HG02884 (cell line): Measurements from ENCODE around the gene SCAMP4.

Experiments
- ATAC-seq: cut with Tn5 transposase; IDR thresholded peaks from one replicate; pipeline ENCODE4 v1.9.1; 2021; ENCODE audit warnings: mild to moderate bottlenecking, moderate library complexity; ENCODE audit not compliant: unreplicated experiment

The SCAMP4 gene

GRCh38 chr19:1911098-1911497 lies 5.9 kb downstream of the SCAMP4 start:
- ATAC-seq = no peak

GRCh38 chr19:1911995-1912394 lies 6.8 kb downstream of the SCAMP4 start:
- no peak for ATAC-seq

DNA sequence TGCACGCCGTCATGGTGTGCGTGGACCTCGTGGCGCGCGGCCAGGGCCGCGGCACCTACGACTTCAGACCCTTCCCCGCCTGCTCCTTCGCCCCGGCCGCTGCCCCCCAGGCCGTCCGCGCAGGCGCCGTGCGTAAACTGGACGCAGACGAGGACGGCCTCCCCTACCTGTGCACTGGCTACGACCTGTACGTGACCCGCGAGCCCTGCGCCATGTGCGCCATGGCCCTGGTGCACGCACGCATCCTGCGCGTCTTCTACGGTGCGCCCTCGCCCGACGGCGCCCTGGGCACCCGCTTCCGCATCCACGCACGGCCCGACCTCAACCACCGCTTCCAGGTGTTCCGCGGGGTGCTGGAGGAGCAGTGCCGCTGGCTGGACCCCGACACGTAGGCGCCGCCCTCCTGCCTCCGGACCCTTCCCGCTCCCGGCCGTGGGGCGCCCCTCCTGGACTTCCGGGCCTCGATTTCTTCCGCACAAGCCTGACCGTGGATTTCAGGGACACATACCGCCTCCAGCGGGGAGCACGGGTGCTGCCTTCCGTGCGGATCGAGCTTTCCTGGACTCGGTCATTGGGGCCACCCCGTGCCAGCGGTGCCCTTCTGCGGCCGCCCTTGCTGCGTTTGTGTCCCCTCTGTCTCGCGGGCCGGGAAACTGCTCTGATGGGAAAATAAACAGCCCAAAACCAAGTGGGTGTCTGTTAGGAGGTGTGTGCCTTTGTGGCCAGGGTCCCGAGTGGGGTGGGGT lies 7.7 kb downstream of the SCAMP4 start:
- no peak for ATAC-seq

- no peak for ATAC-seq
Observed at GRCh38 chr19:1913781-1914577, 8.8 kb downstream of the SCAMP4 start.

- ATAC-seq = no peak
Observed at GRCh38 chr19:1914826-1915341, 9.7 kb downstream of the SCAMP4 start.

DNA sequence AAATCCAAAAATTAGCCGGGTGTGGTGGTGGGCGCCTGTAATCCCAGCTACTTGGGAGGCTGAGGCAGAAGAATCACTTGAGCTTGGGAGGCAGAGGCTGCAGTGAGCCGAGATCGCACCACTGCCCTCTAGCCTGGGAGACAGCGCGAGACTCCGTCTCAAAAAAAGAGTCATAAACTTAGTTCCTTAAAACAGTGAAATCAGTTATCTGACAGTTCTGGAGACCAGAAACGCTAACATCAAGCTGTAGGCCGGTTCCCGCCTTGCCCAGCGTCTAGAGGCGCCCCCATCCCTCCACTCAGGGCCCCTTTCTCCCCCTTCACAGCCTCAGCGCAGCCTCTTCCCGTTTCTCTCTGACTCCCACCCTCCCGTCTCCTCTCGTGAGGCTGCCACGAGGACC lies 11.9 kb downstream of the SCAMP4 start:
- no peak for ATAC-seq

GRCh38 chr19:1917926-1918325 lies 12.7 kb downstream of the SCAMP4 start:
- ATAC-seq = no peak

DNA sequence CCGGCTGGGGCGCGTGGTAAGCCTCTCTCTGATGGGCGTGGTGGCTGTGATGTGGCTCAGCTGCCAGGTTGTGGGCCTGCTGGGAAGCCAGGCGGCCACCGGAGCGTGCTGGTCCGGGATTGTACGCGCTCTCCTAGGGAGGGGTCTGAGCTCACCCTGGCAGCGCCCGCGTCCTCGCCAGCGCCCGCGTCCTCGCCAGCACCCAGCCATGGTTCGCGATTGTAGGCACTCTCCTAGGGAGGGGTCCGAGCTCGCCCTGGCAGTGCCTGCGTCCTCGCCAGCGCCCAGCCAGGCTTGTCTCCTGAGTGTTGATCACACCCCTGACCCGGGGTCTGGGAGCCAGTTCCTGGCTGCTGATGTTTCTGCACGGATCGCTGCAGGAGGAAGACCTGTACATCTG lies 13.8 kb downstream of the SCAMP4 start:
- ATAC-seq = no peak

GRCh38 chr19:1920644-1921043 lies 15.4 kb downstream of the SCAMP4 start:
- ATAC-seq = no peak

DNA sequence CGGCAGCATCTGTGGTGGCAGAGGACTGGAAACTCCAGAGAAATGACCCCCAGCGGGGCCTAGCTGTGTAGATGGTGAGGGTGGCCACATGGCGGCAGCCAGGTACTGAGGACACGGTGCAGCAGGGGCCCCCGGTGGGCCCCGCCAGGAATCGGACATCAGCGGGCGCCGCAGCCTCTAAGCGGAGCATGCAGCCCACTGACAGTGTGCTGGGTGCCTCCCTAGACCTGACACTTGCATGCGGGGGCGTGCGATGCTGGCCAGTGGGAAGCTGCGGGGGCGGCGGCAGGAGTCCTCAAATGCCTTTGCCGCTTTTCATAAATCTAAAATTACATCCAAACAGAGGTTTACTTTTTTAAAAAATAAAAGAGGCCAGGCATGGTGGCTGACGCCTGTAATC lies 16.1 kb downstream of the SCAMP4 start:
- ATAC-seq = no peak

DNA sequence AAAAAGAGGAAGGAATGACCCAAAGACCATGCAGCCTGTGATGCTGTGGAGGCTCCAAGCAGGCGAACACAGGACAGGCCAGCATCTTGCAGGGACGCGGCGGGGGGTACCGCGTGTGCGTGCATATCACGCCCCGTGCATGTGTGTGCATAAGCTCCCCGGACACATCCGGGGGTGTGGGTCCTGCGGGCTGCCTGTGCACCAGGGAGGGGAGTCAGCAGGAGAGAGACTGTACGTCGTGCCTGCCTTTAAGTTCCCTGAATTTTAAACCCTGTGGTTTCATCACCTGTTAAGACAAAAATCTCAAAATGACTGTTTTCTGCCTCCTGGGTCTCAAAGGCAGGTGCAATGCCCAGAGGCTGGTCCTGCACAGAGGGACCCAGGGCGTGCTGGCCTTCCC lies 16.6 kb downstream of the SCAMP4 start:
- no peak for ATAC-seq

DNA sequence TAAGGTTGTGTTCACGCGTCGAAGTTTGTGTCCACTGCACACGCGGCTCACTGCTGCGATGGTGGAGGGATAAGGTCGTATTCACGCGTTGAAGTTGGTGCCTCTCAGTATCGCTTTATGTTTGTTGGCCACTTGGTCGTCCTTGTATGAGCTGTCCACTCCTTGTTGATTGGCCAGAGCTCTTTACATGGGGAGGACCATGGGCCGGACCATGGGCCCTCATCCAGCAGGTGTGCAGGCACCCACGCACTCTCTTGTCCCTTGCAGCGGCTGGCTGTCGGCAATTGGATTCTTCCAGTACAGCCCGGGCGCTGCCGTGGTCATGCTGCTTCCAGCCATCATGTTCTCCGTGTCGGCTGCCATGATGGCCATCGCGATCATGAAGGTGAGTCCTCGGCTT lies 17.6 kb downstream of the SCAMP4 start:
- ATAC-seq = no peak

DNA sequence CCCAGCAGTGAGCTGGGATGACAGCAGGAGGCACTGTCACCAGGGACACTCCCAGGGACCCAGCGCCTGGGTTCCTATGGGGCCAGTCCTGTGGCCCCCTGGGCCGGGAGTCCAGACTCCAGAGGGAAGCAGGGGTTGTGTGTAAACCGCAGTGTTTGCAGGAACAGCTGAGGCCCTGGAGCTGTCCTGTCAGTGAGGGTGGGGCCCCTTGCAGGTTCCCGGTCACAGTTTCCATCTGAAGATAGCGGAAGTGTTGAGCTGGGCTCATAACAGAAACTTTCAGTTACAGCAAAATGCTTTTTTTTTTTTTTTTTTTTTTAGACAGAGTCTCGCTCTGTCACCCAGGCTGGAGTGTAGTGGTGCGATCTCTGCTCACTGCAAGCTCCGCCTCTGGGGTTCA lies 18.1 kb downstream of the SCAMP4 start:
- ATAC-seq = no peak

GRCh38 chr19:1924320-1924961 lies 19.2 kb downstream of the SCAMP4 start:
- ATAC-seq = no peak

- ATAC-seq = no peak
Observed at GRCh38 chr19:1925544-1925943, 20.3 kb downstream of the SCAMP4 start.

DNA sequence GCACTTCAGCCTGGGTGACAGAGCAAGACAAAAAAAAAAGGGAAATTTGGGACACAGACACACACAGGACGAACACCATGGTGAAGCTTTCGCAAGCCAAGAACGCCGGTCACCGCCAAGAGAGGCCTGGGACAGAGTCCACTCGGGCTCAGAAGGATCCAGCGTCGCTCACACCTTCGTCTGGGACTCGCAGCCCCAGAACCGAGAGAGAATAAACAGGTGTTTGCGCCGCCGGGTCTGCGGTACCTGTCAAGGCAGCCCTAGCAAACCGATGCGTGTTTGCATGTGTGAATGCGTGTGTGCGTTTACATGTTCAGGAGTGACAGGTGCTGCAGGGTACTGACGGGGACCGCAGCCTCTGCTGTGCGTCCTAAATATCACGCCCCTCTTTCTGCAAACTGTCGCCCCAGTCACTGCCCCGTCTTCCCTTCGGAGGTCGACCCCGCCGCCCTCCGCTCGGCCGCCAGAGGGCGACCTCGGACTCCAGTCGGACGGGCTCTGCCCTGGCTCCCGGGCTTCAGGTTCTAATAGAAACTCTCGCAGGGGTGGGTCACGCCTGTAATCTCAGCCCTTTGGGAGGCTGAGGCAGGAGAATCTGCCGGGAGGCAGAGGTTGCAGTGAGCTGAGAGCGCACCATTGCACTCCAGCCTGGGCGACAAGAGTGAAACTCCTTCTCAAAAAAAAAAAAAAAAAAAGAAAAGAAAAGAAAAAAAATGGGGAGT lies 24.0 kb downstream of the SCAMP4 start:
- no peak for ATAC-seq

DNA sequence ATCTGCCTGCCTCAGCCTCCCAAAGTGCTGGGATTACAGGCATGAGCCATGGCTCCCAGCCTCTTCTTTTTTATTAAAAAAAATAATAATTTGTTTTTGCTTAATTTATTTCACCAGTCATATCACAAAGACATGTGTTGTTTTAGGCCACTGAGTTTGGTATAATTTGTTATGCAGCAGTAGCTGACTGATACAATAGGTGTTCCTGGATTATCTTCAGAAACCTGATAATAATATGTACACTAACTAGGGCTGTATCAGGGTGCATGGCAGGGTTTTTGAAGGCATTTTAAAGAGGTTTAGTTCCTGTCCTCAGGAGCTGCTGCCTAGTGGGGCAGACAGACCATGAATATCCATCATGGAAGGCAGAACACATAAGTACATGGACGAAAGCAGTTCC lies 26.2 kb downstream of the SCAMP4 start:
- ATAC-seq = no peak

GRCh38 chr19:1932395-1932794 lies 27.2 kb downstream of the SCAMP4 start:
- no peak for ATAC-seq

GRCh38 chr19:1933244-1933643 lies 28.0 kb downstream of the SCAMP4 start:
- ATAC-seq = no peak

DNA sequence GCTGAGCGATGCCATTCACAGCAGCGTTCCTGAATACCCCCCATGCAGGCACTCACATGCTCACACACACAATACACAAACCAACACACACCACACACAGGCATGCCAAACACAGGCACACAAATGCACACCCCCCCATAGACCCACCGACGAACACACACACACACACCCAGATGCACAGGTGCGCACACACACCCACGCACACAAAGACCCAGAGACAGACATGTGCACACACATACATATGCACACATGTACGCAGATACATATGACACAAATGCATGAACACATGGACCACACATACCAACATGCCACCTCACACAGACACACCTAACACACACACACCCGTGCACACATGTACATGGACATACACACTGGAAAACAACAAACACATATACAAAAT lies 28.7 kb downstream of the SCAMP4 start:
- ATAC-seq = no peak
